NCI-H345 treated with DMSO at 0.1 percent for 48 hours (cell line): ENCODE measurements around the gene CXorf66.
"Not testable (repeated sequence)": the region's sequence is repeated elsewhere in the genome, so short reads cannot be mapped to it uniquely, and the experiment has no call there.

ENCODE experiments used
- DNase-seq: peaks from one replicate; lab custom pipeline; 2025; ENCODE audit not compliant: unreplicated experiment; lab: John Stamatoyannopoulos, UW

Gene CXorf66, protein sequence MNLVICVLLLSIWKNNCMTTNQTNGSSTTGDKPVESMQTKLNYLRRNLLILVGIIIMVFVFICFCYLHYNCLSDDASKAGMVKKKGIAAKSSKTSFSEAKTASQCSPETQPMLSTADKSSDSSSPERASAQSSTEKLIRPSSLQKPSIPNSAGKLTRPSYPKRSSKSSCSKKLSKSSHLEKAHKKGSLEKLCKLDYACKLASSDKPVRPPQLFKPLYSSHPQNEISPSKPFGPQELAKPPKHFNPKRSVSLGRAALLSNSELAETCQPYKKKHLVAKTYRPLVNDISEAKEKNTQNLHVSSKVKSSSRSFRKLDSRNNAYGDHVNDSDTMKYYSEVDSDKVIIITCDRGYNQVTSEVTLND

GRCh38 chrX:139965421-139965820, at the start of gene CXorf66:
TSS of gene CXorf66 (minus strand) at chrX:139965521. CDS start at chrX:139965496, 25 bp downstream.
- no peak for DNase-seq

- DNase-seq, result no peak
Observed at GRCh38 chrX:139982856-139983255, 17.5 kb upstream of the CXorf66 start.

DNA sequence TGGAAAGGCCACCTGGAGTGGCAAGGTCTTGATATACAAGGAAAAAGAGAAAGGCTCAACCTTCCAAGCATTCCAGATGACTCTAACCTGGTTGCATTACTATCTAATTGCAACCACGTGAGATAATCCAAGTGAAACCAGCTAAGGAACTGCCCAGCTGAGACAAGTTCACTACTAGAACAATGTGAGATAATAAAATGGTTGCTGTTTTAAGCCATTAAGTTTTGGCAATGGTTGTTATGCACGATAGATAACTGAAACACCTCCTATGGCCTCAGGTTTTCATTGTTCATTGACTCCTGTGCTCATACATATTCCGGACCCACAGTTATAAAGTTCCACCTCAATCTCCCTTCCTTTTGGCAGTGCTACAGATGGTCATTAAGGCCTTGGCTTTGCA, 9.2 kb upstream of the CXorf66 start:
- no peak for DNase-seq

GRCh38 chrX:139972629-139973624, 7.6 kb upstream of the CXorf66 start:
- no peak for DNase-seq

DNA sequence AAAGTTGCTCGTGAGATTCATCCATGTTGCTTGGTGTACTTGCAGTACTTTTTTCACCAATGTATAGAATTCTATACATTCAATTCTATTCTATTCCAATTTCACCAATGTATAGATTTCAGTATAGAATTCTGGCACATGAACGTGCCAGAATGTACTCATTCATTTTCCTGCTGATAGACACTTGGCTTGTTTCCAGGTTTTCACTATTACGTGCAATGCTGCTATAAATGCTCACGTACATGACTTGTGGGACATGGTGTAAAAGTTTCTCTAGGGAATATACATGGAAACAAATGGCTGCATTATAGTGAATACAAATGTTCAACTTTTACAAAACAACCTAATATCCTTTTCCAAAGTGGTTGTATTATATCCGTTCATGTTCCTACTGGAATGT, 6.8 kb upstream of the CXorf66 start:
- DNase-seq, result no peak

- no peak for DNase-seq
Observed at GRCh38 chrX:139971394-139971749, 6.1 kb upstream of the CXorf66 start.

DNA sequence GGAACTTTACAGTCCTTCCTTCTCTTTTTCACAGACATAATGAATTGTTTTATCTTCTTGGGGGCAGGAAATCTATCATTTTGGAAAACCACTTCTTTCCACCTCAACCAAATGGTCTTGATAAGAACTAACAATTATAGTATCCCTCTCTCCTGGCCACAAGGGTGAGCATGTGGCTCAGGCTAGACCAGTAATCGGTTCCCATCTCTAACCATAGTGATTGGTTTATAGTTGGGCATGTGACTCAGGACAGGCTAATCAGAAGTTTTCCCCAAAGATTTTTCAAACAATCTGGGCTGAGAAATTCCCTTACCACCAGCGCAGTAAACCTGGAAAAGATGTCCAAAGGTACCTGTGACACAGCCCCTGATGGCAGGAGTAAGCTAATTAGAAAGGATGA, 4.0 kb upstream of the CXorf66 start:
- DNase-seq, result no peak

- DNase-seq, result no peak
Observed at GRCh38 chrX:139967750-139968149, 2.4 kb upstream of the CXorf66 start.

- no peak for DNase-seq
Observed at GRCh38 chrX:139967300-139967699, 2.0 kb upstream of the CXorf66 start.

- not testable (repeated sequence) for DNase-seq
Observed at GRCh38 chrX:139966159-139966558, 838 bp upstream of the CXorf66 start.

DNA sequence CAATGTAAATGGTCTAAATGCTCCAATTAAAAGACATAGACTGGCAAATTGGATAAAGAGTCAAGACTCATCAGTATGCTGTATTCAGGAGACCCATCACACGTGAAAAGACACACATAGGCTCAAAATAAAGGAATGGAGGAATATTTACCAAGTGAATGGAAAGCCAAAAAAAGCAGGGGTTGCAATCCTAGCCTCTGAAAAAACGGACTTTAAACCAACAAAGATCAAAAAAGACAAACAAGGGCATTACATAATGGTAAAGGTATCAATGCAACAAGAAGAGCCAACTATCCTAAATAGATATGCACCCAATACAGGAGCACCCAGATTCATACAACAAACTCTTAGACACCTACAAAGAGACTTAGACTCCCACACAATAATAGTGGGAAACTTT, 4.2 kb downstream of the CXorf66 start:
- not testable (repeated sequence) for DNase-seq

GRCh38 chrX:139949703-139950102, 15.6 kb downstream of the CXorf66 start:
- DNase-seq, result no peak

GRCh38 chrX:139945075-139945474, 20.2 kb downstream of the CXorf66 start:
- no peak for DNase-seq

DNA sequence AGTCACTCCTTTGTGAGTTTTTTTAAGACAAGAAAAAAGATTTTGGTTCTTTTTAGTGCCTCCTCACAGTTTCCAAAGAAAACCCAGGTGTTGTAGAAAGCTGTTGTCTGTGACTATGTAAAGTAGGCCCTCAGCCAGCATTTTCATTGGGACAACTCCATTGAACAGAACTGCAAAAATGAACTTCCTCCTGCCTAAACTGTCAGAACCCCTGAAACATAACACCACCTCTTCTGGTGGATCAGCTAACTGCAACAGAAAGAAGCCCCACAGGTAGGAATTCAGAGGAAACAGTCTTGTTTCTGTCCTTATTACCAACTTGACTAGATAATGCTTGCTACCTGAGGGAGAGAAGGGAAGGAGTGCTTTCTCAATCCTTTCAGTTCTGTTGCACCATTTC, 29.1 kb downstream of the CXorf66 start:
- no peak for DNase-seq

GRCh38 chrX:139933904-139934303, 31.4 kb downstream of the CXorf66 start:
- no peak for DNase-seq

DNA sequence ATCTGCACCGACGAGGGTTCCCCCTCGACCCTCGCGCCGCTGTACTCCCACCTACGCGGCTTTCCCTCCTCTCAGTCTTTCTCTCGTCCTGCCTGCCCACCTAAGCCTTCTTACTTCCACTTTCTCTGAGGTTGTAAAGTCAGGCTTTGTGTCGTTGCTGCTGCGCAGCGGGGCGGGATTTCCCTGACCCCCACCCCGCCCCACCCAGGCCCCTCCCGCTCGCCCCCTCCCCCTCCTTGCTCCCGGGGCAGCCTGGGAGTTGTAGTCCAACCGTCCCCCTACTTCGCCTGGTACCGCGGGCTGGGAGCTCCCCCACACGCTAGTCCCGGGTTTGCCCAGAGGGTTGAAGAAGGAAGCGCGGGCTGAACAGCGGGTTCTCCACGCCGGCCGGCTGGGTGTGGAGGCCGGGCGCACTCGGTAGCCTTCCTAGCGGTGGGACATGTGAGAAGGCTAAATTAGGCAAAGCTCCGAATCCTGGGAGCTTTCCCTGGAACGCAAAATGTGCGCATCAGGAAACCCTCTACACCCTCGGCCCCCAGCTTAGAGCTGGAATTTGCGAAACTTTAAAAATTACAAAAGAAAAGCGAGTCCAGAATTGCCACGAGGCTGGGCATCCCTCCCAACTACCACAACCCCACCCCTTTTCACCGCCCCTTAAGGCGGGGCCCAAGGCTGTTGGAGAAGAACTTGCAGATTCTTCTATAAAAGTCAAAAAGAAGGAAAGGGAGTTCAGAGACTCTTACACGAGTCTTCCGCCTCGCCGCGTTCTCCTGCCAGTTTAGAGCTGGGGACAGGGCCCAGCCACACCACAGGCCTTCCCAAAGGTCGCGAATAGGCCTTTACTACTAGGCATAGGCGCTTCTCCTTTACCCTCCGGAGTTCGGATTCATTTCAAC, 32.2 kb downstream of the CXorf66 start, which contains the start of gene ATP11C:
Gene ATP11C (minus strand): TSS at position 153 of the 896 bp plus-strand sequence. CDS start 1,011 bp downstream, outside the sequence.
- peak; percentile 13 for DNase-seq

GRCh38 chrX:139932073-139932900, 33.0 kb downstream of the CXorf66 start:
- no peak for DNase-seq

DNA sequence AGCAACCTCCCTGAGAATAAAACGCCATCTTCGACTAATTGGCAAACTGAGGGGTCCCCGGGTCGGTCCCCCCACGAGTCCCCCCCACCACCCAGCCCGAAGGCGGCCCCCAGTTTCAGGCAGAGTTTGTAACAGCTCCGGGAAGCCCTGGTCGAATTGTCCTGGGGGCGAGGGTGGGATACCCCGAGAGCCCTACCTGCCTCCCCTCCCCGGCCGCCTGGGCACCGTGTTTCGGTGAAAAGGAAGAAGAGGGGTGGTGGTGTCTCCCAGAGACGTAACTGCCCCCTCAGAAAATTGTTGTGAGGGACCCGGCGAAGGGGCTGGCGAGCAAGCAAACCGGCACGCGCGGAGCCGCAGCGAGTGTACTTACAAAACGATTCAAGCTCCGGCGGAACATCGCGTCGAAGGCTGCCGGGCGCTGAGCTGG, 33.7 kb downstream of the CXorf66 start:
- no peak for DNase-seq

DNA sequence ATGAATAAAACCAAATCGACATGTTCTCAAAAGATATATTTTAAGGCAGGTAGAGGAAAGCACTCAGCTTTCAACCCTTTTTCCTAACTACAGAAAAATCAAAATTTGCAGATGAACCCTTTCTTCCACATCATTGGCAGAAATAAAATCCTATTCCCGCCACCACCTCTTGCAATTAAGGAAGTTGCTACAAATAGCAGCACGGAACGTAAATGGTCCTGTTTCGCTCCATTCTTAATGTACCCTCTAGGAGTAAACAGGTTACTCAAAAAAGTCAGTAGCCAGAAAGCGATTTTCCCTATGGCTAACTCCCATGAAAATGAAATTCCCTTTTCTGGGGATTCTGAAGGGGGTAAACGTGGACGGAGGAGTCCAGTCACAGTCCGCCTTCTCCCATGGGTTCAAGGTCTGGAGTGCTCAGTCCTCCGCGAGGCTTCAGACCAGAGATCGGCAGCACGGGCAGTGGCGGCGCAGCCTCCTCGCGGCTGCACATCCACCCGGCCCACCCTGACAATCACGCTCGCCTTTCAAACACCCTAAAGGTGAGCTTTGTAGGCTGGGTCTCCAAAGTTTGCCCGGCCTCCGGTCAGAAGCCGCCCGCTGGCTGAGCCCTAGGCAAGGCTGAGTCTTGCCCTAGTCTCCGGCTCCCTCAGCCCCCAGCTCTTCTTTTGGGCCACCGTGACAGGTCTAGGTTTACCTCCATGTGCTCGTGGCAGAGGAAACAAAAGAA, 34.2 kb downstream of the CXorf66 start:
- DNase-seq, result no peak
